BJ (cell line): ENCODE measurements around the gene IGF2R. TPM values are rescaled to one million over a fixed set of nuclear protein-coding genes. Genes with fewer than 3 reads are reported as not detected.

Source experiments
- CTCF ChIA-PET: fragments of 350-600 bp; formaldehyde crosslinking; extraction: SDS; loops from one replicate; lab custom pipeline; 2021; ENCODE audit warnings: antibody characterized with exemption, inconsistent platforms; lab: Yijun Ruan, JAX
- POLR2A ChIA-PET: fragments of 300-600 bp; sonication (Branson Sonifier 250); formaldehyde crosslinking; extraction: SDS; loops from one replicate; lab custom pipeline; 2021; ENCODE audit warnings: antibody characterized with exemption; lab: Charles Lee
- DNase-seq: peaks from one replicate; pipeline ENCODE4 v3.0.0-alpha.2; 2011; ENCODE audit warnings: low read depth
- H3K27me3 ChIP-seq: 2 replicates; pipeline ENCODE4 v1.6.0; 2011; ENCODE audit warnings: low read length; ENCODE audit not compliant: control insufficient read depth, insufficient read depth
- H3K36me3 ChIP-seq: 2 replicates; pipeline ENCODE4 v1.5.1; 2011; ENCODE audit warnings: low read length; ENCODE audit not compliant: control insufficient read depth, insufficient read depth
- H3K4me3 ChIP-seq: 2 replicates; pipeline ENCODE4 v1.5.1; 2011; ENCODE audit warnings: low read depth, mild to moderate bottlenecking, control low read depth, low read length
- polyA plus RNA-seq: library from polyadenylated mRNA; depleted of rRNA; stranded (reverse); fragments of >200 nt; gene quantifications from 2 replicates; pipeline ENCODE4 v1.2.3, GENCODE V29; 2011
- TF ChIP-seq, protein P1 (sequence below): IDR thresholded peaks from 2 replicates; pipeline ENCODE4 v1.5.1; 2011; ENCODE audit warnings: low read depth, mild to moderate bottlenecking, control low read depth, inconsistent platforms, low read length, moderate library complexity; ENCODE audit not compliant: insufficient read depth

The IGF2R gene
- polyA plus RNA-seq, 1 experiment: 39.4 TPM

DNA sequence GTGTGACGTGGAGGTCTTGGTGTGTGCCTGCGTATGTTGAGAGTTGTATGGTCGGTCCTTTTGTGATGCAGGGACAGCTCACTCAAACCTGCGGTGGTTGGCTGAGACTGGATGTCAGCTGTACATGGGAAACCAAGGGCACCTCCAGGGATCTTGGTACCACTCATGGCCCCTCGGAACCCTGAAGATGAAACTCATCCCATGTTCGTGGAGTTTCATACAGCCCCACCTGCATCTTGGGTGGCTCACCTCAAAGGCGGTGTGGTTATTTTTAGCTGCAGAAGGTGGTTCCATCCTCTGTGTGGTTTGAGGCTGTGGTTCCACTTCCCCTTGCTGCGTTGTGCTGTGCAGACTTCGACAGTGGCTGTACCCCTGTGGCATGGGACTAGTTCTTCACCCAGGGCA, 100.2 kb downstream of the IGF2R start:
- ChIA-PET POLR2A (no interaction called here), CTCF (interaction anchor here (0.9 to 1.9 kb wide), 3 partner anchors 8 to 20 kb away, joined by 3 to 4 read pairs (median 4); no protein-coding TSS in a partner anchor)
- TF ChIP-seq, protein P1, sequence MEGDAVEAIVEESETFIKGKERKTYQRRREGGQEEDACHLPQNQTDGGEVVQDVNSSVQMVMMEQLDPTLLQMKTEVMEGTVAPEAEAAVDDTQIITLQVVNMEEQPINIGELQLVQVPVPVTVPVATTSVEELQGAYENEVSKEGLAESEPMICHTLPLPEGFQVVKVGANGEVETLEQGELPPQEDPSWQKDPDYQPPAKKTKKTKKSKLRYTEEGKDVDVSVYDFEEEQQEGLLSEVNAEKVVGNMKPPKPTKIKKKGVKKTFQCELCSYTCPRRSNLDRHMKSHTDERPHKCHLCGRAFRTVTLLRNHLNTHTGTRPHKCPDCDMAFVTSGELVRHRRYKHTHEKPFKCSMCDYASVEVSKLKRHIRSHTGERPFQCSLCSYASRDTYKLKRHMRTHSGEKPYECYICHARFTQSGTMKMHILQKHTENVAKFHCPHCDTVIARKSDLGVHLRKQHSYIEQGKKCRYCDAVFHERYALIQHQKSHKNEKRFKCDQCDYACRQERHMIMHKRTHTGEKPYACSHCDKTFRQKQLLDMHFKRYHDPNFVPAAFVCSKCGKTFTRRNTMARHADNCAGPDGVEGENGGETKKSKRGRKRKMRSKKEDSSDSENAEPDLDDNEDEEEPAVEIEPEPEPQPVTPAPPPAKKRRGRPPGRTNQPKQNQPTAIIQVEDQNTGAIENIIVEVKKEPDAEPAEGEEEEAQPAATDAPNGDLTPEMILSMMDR: no peak
- no peak overlapping the region for H3K4me3 ChIP-seq
- no peaks in the 10 kb centered on the region for H3K27me3 ChIP-seq
- H3K36me3 ChIP-seq: peaks cover 46% of the 10 kb centered on the region
- no peak for DNase-seq

DNA sequence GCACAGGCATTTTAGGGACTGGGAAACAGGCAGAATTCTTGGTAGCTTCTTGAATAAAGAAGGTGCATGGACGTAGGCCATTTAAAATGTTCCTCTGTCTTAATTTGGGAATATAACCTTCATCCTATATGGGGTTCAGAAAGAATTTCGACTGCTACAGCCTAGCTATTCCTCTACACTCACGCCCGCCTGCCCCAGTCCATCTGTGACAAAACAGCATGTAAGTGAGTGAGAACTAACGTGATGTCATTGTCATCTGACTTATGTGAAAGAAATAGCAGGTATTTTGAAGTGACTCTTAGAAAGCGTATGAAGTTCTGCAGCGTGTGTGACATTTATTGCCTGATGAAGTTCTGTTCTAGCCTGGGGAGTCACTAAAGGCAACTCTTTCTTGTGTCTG, 100.6 kb downstream of the IGF2R start:
- no peaks in the 10 kb centered on the region for H3K27me3 ChIP-seq
- no peak for DNase-seq
- ChIA-PET POLR2A (no interaction called here), CTCF (interaction anchor here (0.9 to 1.9 kb wide), 3 partner anchors 9 to 19 kb away, joined by 3 to 4 read pairs (median 4); no protein-coding TSS in a partner anchor)
- TF ChIP-seq, protein P1: no peak
- H3K4me3 ChIP-seq: no peak overlapping the region
- peaks cover 43% of the 10 kb centered on the region for H3K36me3 ChIP-seq

DNA sequence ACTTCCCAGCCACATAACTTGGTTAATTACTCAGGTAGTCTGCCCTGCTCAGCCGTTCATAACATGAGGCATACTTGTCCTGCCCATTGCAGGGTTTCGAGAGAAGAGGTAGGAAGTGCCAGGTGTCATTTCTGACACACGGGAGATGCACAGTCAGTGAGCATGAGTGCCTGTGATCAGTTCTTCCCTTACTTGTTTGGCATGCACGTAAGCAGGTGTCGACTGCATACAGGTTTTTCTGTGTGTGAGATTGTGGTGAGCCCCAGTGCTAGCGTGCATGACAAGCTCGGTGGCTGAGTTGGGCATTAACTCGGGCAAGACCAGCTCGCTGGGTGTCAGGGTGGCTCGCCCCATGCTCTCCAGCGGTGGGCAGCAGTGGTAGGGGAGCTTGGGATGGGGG, 101.5 kb downstream of the IGF2R start:
- TF ChIP-seq, protein P1: no peak
- CTCF ChIA-PET: interaction anchor here (1.5 to 1.9 kb wide), 2 partner anchors 10 to 207 kb away, joined by 4 read pairs; no protein-coding TSS in a partner anchor
- Histone ChIP-seq H3K27me3 (no peaks in the 10 kb centered on the region), H3K4me3 (no peak overlapping the region), H3K36me3 (peaks cover 39% of the 10 kb centered on the region)
- no peak for DNase-seq
- POLR2A ChIA-PET: no interaction called here

DNA sequence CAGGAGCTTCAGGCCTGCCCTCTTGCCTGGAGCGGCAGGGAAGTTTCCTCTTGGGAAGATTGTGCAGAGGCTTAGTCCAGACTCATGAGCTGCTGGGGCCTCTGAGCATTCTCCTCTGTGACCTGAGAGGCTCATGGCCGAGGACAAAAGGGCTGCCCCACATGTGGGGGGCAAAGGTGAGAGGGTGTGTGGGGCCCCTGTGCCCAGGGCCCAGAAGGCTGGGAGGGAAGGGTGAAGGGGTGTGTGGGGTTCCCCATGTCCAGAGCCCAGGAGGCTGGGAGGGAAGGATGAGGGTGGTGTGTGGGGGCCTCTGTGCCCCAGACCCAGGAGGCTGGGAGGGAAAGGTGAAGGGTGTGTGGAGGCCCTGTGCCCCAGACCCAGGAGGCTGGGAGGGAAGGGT, 101.9 kb downstream of the IGF2R start:
- H3K4me3 ChIP-seq: no peak overlapping the region
- no peak for DNase-seq
- TF ChIP-seq, protein P1: no peak
- H3K36me3 ChIP-seq: peaks cover 39% of the 10 kb centered on the region
- POLR2A ChIA-PET: no interaction called here
- CTCF ChIA-PET: interaction anchor here (1.5 to 1.9 kb wide), 2 partner anchors 10 to 207 kb away, joined by 4 read pairs; no protein-coding TSS in a partner anchor
- H3K27me3 ChIP-seq: no peaks in the 10 kb centered on the region

DNA sequence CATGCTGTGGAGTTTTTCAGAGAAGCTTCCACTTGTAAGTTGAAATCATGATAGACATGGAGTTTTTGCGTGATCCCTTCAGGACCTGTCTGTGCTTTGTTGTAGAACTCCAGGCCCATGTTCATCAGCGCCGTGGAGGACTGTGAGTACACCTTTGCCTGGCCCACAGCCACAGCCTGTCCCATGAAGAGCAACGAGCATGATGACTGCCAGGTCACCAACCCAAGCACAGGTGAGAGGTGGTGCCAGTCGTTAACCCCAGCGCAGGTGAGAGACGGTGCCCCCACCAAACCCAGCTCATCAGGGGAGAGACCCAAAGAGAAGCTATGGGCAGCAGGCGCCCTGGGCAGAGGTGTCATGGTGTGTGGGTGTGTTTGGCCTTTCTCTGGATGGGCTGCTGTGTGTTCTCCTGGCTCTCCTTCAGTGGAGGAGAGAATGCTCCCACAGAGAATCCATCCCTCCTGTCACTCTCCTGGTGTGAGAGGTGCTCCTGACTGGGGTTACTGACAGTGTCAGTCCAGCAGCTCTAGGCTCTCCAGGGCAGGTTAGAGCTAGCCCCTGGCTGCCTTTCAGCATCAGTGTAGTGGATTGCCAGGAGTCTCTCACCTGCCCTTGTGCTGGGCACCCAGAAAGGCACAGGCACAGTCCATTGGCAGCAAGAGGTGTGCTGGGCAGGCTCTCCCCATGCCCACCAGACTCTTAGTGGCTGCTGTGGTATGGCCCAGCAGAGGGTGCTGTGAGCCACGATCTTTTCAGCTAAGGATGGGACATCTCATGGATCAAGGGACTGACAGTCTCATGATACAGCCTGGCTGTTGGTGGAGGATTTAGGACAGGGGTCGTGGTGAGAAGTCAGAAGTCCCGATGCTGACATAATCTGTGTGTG, 103.2 kb downstream of the IGF2R start:
- H3K36me3 ChIP-seq: peaks cover 35% of the 10 kb centered on the region
- ChIA-PET CTCF (interaction anchor here (0.6 to 2.3 kb wide), 6 partner anchors 16 to 384 kb away, joined by 3 to 15 read pairs (median 4); no protein-coding TSS in a partner anchor), POLR2A (no interaction called here)
- DNase-seq: no peak
- no peaks in the 10 kb centered on the region for H3K27me3 ChIP-seq
- TF ChIP-seq, protein P1: peak; percentile 22; the same call in 1 of the 2 replicates
- H3K4me3 ChIP-seq: no peak overlapping the region
